Sigmoid colon (tissue), 7 donors: ENCODE measurements around the gene IQCE. TPM values are rescaled to one million over a fixed set of nuclear protein-coding genes. Genes with fewer than 3 reads are reported as not detected.

Experiments used
- DNase-seq: peaks from one replicate; pipeline ENCODE4 v3.0.0-alpha.2; 2019
- H3K27ac ChIP-seq, 4 donors: fragments of 200-600 bp; sonication (generic); one replicate each; pipeline ENCODE4 v1.5.1; 2016 to 2019; ENCODE audit warnings: mild to moderate bottlenecking in 1 of 4
- H3K27me3 ChIP-seq, 3 donors: fragments of 200-600 bp; sonication (generic); one replicate each; pipeline ENCODE4 v1.5.1; 2019; ENCODE audit warnings: mild to moderate bottlenecking in 1 of 3
- H3K36me3 ChIP-seq, 4 donors: fragments of 200-600 bp; sonication (generic); one replicate each; pipeline ENCODE4 v1.5.1; 2016 to 2019
- H3K4me1 ChIP-seq, 4 donors: fragments of 200-600 bp; sonication (generic); one replicate each; pipeline ENCODE4 v1.5.1; 2017 to 2019
- H3K4me3 ChIP-seq, 4 donors: fragments of 200-600 bp; sonication (generic); one replicate each; pipeline ENCODE4 v1.5.1; 2017 to 2019; ENCODE audit warnings: mild to moderate bottlenecking in 2 of 4, moderate library complexity in 1 of 4
- H3K9me3 ChIP-seq, 4 donors: fragments of 200-600 bp in 3 of 4; sonication (generic) in 3 of 4; one replicate each; pipeline versions ENCODE4 v1.5.1 to v1.6.1; 2013 to 2019
- EP300 ChIP-seq, 4 donors: sonication (generic); formaldehyde crosslinking; IDR thresholded peaks; one replicate each; pipeline ENCODE4 v1.6.1; 2017; ENCODE audit warnings: antibody characterized with exemption in 4 of 4
- POLR2A ChIP-seq, 2 donors: fragments of 450-650 bp; IDR thresholded peaks; one replicate each; pipeline ENCODE4 v1.6.1; 2016; ENCODE audit warnings: antibody characterized with exemption in 2 of 2, mild to moderate bottlenecking in 2 of 2, moderate library complexity in 2 of 2
- POLR2AphosphoS5 ChIP-seq, 4 donors: sonication (generic); formaldehyde crosslinking; IDR thresholded peaks; one replicate each; pipeline ENCODE4 v1.6.1; 2017; ENCODE audit warnings: antibody characterized with exemption in 4 of 4
- WGBS, 2 donors: extraction: QIAGEN DNeasy Blood & Tissue Kit; methylation state at CpG; one replicate each; pipeline ENCODE4 v1.1.7; 2013; 5-methylcytosine and 5-hydroxymethylcytosine counted together
- intact Hi-C: fragments of 100-400 bp; cut with DNase I; formaldehyde crosslinking; loops from one replicate; pipeline ENCODE4 v1.15.1; 2023
- polyA plus RNA-seq, 3 donors: library from polyadenylated mRNA; stranded (reverse); fragments of 200-250 nt; gene quantifications; one replicate each; pipeline ENCODE4 v1.2.3, GENCODE V29; 2013
- total RNA-seq, 4 donors: library from RNA; depleted of rRNA; stranded (reverse); fragments of >200 nt; gene quantifications; one replicate each; pipeline ENCODE4 v1.1.0, GENCODE V29; 2016
- TF ChIP-seq, protein P1 (sequence below), 4 experiments: fragments of 450-650 bp in 3 of 4; fragments of 200-600 bp in 1 of 4; IDR thresholded peaks; one replicate each; pipeline ENCODE4 v1.5.1; 2016 to 2019; ENCODE audit warnings: antibody characterized with exemption in 4 of 4, mild to moderate bottlenecking in 3 of 4, moderate library complexity in 2 of 4
- donor health status: healthy with polysubstance abuse.
- donor health status: Bipolar disorder and iron deficiency.
- donor health status: healthy.

The IQCE gene
- total and polyA plus RNA-seq, 7 donors, result 6.4 to 22.4 (median 9.6) TPM

DNA sequence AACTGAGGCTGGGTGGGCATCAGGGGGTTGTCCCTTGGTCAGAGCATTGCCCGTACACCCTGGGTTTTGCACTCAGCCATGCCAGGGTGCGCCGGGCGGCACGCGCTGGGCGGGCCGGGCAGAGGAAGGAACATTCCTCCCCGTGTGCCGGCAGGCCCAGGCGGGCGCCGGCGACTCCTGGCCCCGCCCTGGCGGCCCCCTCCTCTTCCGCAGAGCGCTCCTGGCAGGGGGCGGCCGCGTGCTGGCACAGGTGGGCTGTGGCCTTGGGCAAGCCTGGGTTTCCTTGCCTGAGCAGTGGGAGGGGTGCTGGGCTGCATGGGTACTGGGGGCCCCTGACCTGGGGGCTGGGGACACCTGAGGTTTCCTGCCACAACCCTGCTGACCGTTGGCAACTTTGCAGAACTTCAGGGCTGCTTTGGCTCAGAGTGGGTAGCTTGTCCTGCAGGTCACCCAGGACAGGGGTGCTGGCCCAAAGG lies 35.3 kb upstream of the IQCE start:
- H3K27ac ChIP-seq, result peak overlapping the region; percentile 7 to 58 (median 52)
- no peak for DNase-seq
- WGBS, 2 donors, result 13 to 29% methylated on average over 22 of the region's 22 CpGs
- TF ChIP-seq POLR2AphosphoS5 (IDR thresholded peaks at IDR 0.05) (no peak), EP300 (IDR thresholded peaks at IDR 0.05) (no peak), POLR2A (IDR thresholded peaks at IDR 0.05) (no peak)
- TF ChIP-seq, protein P1, sequence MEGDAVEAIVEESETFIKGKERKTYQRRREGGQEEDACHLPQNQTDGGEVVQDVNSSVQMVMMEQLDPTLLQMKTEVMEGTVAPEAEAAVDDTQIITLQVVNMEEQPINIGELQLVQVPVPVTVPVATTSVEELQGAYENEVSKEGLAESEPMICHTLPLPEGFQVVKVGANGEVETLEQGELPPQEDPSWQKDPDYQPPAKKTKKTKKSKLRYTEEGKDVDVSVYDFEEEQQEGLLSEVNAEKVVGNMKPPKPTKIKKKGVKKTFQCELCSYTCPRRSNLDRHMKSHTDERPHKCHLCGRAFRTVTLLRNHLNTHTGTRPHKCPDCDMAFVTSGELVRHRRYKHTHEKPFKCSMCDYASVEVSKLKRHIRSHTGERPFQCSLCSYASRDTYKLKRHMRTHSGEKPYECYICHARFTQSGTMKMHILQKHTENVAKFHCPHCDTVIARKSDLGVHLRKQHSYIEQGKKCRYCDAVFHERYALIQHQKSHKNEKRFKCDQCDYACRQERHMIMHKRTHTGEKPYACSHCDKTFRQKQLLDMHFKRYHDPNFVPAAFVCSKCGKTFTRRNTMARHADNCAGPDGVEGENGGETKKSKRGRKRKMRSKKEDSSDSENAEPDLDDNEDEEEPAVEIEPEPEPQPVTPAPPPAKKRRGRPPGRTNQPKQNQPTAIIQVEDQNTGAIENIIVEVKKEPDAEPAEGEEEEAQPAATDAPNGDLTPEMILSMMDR (IDR thresholded peaks at IDR 0.05), result no peak
- H3K9me3 ChIP-seq, result no peaks in the 10 kb centered on the region
- peaks cover 42 to 84% (median 79%) of the 10 kb centered on the region in 3 donors for H3K27me3 ChIP-seq
- intact Hi-C loops, result no loop called here
- no peaks in the 10 kb centered on the region for H3K36me3 ChIP-seq
- H3K4me1 ChIP-seq, result peaks cover 0 to 65% (median 39%) of the 10 kb centered on the region in 4 donors
- H3K4me3 ChIP-seq, result peak overlapping the region in 2 of 4 donors; percentile 51 to 57

DNA sequence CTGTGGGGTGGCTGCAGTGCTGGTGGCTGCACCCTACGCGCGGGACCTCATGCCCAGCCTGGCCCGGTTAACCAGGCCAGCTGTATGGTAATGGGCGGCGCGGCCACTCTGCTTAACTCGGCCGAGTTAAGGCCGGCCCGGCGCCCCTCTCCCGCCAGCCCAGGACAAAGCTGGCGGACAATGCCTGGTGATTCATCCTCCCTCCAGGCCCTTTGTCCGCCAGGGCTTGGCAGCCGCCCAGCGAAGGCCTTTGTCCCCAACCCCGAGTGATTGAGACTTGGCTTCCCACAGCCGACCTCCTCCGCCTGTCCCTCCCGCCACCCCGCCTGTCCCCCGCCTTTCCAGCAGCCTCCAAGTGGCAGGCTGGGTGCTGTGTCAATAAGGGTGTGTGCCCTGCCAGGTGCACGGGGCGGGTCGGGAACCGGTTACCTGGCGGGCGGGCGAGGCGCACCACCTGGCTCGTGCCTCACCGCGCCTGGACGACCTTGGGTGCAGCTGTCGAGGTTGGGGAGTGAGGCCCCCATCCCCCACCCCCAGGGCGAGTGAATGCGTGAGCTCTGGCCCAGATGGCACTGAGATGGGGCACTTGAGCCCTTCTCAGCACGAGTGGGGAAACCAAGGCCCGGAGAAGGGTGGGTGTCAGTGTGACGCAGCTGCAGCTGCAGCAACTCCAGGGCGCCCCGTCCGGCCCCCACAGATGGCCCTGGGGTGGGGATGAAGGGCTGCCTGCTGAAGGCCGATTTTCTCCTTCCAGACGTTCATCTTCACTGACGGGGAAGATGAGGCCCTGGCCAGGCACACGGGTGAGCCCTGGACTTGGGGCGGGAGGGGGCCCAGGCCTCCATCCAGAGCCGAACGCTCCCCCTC lies 34.6 kb upstream of the IQCE start:
- Histone ChIP-seq H3K27me3 (peaks cover 42 to 85% (median 75%) of the 10 kb centered on the region in 3 donors), H3K9me3 (no peaks in the 10 kb centered on the region), H3K4me1 (peaks cover 0 to 62% (median 34%) of the 10 kb centered on the region in 4 donors), H3K27ac (peak overlapping the region; percentile 7 to 58 (median 52)), H3K36me3 (no peaks in the 10 kb centered on the region), H3K4me3 (peak overlapping the region in 1 of 4 donors; percentile 57)
- 14 to 46% methylated on average over 51 of the region's 51 CpGs for WGBS, 2 donors
- no peak for DNase-seq
- intact Hi-C loops, result no loop called here
- TF ChIP-seq, protein P1 (IDR thresholded peaks at IDR 0.05), result no peak
- peak in 1 of 4 donors; percentile 35 for TF ChIP-seq POLR2AphosphoS5 (IDR thresholded peaks at IDR 0.05)
- peak in 1 of 2 donors; percentile 8 for TF ChIP-seq POLR2A (IDR thresholded peaks at IDR 0.05)

DNA sequence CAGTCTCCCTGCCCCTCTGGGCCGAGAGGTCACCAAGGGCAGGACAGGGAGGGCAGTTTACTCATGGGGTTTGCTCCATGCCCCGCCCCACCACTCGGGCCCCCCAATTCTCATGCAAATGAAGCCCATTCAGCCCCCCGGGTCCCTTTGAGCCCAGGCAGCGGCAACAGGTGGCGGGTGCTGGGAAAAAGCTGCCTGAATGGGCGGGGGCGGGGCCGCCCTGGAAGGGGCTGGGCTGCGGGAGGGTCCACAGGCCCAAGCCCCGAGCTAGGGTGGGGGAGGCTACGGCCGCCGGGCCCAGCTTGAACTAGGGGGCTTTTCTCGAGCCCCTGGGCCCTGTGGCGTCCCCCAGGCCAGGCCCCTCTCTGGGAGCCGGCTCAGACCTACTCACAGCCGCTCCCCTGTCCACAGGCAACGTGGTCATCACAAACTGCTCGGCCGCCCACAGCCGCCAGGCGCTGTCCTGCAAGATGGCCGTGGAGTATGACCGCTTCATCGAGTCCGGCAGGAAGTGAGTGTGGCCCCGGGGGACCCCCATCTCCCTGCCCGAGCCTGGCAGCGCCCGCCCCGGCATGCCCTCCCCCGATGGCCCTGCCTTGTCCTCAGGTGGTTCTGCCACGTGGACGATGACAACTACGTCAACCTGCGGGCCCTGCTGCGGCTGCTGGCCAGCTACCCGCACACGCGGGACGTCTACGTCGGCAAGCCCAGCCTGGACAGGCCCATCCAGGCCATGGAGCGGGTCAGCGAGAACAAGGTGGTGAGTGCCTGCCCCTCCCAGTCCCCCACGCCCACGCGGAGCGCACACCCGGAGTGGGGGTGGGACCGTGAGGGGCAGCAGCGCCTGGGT lies 33.7 kb upstream of the IQCE start:
- no peak for TF ChIP-seq EP300 (IDR thresholded peaks at IDR 0.05)
- no peak for TF ChIP-seq POLR2A (IDR thresholded peaks at IDR 0.05)
- TF ChIP-seq, protein P1 (IDR thresholded peaks at IDR 0.05), result no peak
- no peak for TF ChIP-seq POLR2AphosphoS5 (IDR thresholded peaks at IDR 0.05)
- intact Hi-C loops, result no loop called here
- 27 to 71% methylated on average over 53 of the region's 53 CpGs for WGBS, 2 donors
- no peaks in the 10 kb centered on the region for H3K9me3 ChIP-seq
- no peaks in the 10 kb centered on the region for H3K36me3 ChIP-seq
- no peak for DNase-seq
- H3K4me3 ChIP-seq, result no peak overlapping the region
- peaks cover 0 to 67% (median 35%) of the 10 kb centered on the region in 4 donors for H3K4me1 ChIP-seq
- H3K27ac ChIP-seq, result peak overlapping the region in 2 of 4 donors; percentile 48 to 58
- H3K27me3 ChIP-seq, result peaks cover 42 to 93% (median 74%) of the 10 kb centered on the region in 3 donors

DNA sequence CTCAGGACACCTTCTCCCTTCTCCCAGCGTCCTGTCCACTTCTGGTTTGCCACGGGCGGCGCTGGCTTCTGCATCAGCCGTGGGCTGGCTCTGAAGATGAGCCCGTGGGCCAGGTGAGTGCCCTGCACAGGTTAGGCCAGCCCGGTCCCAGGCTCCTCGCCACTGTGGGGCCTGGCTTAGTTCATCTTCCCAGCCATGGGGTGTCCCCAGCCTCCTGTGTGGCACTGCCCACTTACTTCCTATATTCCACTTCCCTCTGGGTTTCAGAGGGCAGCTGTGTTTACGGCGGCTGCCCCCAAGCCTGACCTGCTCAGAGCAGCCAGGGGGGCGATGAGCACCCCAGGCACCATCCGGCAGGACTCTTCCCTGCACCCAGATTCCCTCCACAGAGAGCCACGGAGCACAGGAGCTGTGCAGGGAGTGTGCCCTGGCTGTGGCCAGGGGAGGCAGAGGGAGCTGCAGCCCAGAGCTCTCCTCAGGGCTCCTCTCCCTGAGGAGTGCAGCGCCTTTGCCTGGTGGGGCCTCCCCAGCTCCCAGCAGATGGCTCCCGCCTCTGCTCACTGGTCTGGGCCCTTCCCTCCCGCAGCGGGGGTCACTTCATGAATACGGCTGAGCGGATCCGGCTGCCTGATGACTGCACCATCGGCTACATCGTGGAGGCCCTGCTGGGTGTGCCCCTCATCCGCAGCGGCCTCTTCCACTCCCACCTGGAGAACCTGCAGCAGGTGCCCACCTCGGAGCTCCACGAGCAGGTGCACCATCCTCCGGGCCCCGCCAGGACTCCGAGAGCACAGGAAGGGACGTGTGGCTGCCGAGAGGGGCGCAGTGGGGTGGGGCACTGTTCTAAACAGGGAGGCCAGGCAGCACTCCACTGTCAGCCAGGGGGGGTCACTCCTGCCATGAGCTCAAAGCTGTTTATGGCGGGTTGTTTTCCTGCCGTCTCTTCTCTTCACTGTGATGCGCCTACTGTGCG lies 32.8 kb upstream of the IQCE start:
- no peaks in the 10 kb centered on the region for H3K36me3 ChIP-seq
- no peaks in the 10 kb centered on the region for H3K9me3 ChIP-seq
- H3K4me1 ChIP-seq, result peaks cover 0 to 62% (median 29%) of the 10 kb centered on the region in 4 donors
- intact Hi-C loops, result no loop called here
- TF ChIP-seq, protein P1 (IDR thresholded peaks at IDR 0.05), result no peak
- TF ChIP-seq POLR2A (IDR thresholded peaks at IDR 0.05) (no peak), EP300 (IDR thresholded peaks at IDR 0.05) (no peak), POLR2AphosphoS5 (IDR thresholded peaks at IDR 0.05) (no peak)
- DNase-seq, result no peak
- no peak overlapping the region for H3K27ac ChIP-seq
- peaks cover 34 to 90% (median 65%) of the 10 kb centered on the region in 3 donors for H3K27me3 ChIP-seq
- WGBS, 2 donors, result 33 to 68% methylated on average over 36 of the region's 36 CpGs
- no peak overlapping the region for H3K4me3 ChIP-seq
